HG02973 (cell line): Measurements from ENCODE around the gene OPHN1.

Source experiments
- ATAC-seq: cut with Tn5 transposase; IDR thresholded peaks from one replicate; pipeline ENCODE4 v1.9.1; 2021; ENCODE audit warnings: moderate library complexity; ENCODE audit not compliant: unreplicated experiment

The OPHN1 gene

DNA sequence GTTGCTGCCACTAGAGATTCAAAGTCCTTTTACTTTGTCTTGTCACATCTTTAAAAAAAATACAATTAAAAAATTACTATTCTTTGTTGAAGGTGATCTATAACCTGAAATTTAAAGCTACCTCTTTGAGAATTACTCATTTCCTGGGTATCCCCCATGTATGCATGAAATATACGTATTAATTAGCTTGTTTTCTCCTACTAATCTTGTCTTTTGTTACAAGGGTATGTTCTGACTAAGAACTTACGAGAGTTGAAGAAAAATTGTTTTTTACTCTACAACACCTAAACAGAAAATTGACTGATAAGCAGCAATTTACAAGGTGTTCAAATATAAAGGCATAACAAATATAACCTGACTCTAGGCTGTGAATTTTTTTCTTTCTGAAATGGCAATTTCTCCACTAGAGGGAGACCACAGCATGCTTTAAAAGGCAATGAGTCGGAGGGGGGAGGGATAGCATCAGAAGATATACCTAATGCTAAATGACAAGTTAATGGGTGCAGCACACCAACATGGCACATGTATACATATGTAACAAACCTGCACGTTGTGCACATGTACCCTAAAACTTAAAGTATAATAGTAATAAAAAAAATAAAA is 249.6 kb downstream of the OPHN1 start:
- no peak for ATAC-seq

DNA sequence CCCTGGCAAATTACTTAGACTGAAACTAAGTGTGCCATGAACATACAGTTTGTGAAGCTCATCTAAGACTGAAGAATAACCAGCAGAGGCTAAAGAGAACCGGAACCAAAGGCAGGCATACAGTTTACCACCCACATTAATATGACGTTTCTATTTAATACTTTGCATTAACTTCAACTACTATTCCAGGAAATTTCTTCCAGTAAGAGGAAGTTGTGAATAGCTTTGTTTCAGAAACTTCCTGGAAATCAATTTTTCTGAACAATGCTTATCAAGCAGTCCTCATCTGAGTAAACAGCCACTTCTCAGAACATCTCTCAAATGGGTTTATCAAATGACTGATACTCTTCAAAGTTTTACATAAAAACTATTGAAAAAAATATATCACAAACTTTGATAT is 252.7 kb downstream of the OPHN1 start:
- no peak for ATAC-seq

DNA sequence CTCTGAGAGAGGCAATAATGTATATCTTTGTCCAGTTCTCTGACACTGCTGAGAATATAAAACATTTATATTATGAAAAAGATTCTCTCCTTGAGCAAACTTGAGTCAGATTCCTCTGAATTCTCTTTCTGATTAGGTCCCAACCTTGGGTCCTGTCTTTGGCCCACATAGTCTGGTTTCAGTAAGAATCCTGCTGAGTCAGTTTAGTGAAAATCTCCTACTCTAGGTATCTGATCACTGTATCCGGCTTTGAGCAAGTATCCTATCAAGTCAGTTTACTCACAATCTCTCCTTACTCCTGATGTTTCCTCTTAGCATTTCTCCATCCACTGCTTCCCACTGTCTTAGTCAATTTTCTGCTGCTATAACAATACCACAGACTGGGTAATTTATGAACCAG is 253.9 kb downstream of the OPHN1 start:
- no peak for ATAC-seq

DNA sequence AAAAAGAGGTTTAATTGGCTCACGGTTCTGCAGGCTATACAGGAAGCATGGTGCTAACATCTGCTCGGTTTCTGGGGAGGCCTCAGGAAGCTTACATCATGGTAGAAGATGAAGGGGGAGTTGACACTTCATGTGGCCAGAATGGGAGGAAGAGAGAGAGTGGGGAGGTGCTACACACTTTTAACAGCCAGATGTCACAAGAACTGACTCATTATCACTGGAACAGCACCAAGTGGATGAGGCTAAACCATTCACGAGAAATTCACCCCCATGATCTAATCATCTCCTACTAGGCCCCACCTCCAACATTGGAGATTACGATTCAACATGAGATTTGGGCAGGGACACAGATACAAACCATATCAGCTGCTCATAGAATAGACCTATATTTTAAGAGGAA is 255.8 kb downstream of the OPHN1 start:
- no peak for ATAC-seq

DNA sequence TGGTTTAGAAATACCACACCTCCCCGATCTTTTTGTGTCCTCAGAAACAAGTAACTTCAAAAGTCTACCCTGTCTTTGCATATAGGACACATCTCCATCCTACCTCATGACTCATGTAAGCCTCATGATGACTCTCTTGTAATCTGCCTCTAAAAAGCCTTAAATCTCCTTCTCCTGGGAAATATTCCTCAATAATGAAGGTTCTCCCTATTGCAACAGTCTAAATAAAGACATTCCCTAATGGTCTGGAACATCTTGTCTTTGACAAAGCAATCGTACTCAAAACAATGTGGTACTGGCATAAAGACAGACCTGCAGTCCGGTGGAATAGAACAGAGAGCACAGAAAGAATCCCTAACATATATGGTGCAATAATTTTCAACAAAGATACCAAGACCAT is 257.7 kb downstream of the OPHN1 start:
- no peak for ATAC-seq

DNA sequence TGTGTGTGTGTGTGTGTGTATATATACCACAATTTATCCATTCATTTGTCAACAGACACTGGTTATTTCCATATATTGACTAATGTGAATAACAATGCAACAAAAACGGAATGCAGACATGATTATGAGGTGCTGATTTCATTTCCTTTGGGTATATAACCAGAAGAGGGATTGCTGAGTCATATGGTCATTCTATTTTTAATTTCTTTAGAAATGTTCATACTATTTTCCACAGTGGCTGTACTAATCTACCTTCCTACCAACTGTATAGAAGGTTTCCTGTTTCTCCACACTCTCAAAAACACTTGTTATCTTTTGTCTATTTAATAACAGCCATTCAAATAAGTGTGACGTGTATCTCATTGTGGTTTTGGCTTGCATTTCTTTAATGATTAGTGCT is 269.9 kb downstream of the OPHN1 start:
- no peak for ATAC-seq

DNA sequence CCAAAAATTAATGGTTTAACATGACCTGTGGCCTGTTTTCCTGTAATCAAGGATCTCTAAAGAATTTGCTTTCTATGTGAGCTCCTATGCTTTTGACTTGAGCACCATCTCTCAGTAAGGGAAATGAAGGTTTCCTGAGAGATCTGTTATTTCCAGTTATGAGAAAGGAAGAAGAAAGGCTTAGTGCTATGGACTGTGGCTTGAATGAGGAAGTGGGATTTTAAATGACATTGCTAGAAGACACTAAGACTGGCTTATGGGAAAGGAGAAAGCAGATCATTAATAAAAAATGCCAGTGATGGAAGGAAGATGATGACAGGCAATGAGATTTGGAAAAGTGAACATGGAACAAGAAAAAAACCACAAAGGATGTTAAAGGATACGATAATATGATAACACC is 285.4 kb downstream of the OPHN1 start:
- no peak for ATAC-seq

DNA sequence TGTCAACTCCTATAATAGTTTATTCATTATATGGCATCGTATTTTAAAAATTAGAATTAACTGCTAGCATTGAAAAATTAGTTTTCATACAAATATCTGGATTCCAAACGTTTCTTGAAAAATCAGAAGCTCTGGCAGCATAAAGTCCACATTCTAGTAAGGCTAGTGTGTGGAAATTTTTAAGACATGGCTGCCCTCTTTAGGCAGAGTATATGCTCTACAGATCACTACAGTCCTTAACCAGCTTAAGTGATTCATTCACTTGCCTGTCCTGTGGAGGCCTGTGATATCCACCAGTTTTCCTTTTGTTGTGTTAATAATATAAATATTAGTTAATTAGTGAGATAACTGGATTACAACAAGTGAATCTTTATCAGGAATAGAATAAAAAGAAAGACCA is 287.2 kb downstream of the OPHN1 start:
- no peak for ATAC-seq

DNA sequence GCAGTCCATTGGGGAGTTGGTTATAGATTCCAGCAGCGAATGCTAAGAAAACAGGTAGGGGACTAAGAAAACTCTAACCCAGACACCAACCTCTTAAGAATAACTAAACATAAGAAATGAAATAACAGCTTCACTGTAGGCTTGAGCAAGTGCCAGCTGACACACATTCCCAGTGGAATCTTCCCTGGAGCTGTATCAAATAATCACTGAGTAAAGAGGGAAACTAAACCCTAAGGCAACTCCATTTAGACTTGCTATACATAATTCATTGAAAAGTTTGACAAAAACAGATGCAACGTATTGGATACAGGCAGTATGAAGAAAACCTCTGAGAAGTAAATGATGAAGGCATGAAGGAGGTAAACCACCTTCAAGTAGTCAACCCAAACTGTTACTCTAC is 293.5 kb downstream of the OPHN1 start:
- no peak for ATAC-seq

DNA sequence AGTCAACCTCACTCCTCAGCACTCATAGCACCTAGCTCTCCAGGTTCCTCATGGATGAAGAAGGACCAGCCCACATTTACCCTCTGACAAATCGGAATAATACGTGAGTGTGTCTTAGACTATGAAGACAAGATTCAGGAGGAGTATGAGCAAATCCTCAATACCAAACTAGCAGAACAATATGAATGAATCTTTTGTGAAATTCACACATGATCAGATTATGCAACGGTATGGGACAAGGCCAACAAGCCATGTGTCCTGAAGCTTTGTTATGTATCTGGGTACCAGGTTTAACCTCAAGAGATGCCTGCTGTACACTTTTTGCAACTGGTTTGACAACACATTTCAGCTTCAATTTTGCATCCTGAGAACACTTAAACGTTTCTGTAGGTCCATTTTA is 300.1 kb downstream of the OPHN1 start:
- no peak for ATAC-seq

DNA sequence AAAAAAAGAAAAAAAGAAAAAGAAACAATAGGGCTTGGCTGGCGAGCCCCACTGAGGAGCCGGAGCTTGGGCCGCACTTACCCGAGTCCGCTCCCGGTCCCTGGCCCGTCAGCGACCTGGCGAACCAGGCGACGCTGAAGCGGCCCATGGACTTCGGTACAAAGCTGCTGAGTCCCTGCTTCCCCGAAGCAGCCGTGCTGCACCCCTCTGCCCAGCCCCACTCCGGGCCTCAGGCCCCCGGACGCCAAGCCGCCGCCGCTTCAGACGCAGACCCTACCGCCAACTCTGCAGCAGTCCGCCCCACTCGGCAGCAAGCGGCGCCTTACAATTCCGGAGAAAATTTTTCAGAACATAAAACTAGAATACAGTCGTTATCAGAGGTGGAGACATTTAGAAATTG is 300.5 kb downstream of the OPHN1 start:
- ATAC-seq, result no peak

DNA sequence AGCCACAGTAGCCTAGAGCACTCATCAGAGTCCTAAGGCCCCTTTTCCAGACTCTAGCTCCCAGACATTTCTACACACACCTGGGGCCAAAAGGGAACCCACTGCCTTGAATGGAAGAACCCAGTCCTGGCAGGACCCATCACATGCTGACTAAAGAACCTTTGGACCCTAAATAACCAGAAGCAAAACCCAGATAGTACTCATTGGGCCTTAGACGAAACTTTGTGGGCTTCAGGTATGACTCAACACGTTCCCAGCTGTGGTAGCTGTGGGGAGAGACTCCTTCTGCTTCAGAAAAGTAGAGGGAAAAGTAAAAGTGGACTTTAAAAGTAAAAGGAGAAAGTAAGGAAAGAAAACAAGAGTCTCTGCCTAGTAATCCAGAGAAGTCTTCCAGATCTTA is 311.5 kb downstream of the OPHN1 start:
- ATAC-seq, result no peak

DNA sequence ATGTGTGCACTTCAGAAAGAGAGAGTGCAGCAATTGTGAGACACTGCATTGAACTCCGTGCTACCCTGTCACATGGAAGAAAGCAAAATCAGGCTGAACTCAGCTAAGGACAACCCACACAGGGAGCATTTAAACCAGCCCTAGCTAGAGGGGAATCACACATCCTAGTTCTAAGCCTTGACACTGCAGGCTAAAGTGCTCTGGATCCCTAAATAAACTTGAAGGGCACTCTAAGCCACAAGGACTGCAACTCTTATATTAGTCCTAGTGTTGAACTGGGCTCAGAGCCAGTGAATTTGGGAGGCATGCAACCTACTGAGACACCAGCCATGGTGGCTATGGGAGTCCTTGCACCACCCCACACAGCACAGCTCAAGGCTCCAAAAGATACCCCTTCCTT is 311.9 kb downstream of the OPHN1 start:
- ATAC-seq, result no peak

DNA sequence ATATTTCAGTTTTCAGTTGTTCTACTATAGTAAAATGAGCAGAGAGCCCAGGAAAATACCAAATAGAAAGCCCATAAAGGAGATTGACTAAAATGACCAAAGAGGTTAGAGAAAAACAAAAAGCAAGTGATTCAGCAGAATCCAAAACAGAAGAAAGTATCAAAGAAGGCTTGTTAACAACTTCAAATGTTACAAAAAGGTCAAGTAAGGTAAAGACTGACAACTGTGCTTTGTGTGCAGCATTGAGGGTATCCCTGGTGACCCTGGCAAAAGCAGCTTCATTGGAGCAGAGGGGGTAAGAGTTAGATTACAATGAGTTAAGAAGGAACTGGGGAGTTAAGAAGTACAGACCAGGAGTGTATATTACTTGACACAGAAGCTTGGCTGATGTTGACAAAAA is 317.9 kb downstream of the OPHN1 start:
- ATAC-seq, result no peak

DNA sequence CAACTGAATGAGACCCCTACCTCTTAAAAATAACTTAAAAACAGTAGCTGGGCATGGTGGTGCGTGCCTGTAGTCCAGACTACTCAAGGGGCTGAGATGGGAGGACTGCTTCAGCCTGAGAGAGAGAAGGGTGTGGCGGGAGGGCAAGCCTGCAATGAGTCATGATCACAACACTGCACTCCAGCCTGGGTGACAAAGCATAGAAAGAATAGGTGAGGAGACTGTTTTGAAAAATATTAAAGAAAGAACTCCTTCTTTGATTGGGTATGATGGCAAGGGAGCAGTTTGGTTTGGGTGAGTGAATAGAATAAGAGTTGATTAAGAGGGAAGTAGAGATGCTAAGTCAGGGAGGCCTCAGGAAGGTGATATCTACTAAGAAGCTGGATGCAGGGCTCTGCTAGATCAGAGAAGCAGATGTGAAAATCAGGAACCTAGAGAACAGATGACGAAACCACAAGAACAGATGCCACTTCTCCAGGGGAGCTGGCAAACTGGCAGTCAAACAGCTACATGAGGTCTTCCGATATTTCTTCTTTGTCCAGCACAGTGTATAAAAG is 318.6 kb downstream of the OPHN1 start:
- no peak for ATAC-seq

DNA sequence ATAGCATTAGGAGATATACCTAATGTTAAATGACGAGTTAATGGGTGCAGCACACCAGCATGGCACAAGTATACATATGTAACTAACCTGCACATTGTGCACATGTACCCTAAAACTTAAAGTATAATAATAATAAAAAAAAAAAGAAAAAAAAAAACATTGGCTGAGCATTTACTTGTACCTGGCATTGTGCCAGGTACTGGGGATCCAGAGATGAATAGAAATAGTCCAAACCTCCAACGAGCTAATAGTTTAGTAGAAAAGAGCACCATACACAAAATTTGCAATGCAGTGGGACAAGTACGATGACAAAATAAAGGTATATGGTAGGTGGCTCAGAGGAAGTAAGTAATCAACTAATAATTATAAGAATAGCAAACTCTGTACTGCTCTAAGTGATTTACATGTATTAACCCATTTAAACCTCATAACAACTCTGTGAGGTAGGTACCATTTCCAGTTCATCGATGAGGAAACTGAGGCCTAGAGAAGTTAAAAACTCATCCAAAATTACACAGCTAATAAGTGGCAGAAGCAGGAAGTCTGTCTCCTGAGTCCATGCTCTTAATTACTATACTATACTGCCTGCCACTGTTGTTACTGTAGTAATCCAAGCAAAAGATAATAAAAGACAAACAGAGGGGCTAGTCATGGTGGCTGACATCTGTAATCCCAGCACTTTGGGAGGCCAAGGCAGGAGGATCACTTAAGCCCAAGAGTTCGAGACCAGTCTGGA is 319.3 kb downstream of the OPHN1 start:
- no peak for ATAC-seq

DNA sequence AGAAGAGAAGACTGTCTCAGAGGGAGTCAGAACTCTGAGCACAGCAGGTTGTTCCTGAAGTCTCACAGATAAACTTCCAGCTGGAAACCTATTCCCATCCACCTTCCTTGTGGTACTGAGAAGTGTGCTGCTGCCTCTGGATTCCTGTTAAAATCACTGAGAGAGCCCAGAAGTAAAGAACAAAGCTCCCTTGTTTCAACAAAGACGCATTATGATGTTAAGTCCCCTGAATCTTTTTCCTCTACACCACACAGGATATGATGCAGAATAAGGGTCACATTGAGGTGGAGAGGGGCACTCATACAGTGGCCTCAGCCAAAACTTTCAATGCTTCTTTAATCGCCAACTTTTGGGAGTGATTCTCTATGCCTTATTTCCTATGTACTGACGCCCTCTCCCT is 321.0 kb downstream of the OPHN1 start:
- ATAC-seq, result no peak

DNA sequence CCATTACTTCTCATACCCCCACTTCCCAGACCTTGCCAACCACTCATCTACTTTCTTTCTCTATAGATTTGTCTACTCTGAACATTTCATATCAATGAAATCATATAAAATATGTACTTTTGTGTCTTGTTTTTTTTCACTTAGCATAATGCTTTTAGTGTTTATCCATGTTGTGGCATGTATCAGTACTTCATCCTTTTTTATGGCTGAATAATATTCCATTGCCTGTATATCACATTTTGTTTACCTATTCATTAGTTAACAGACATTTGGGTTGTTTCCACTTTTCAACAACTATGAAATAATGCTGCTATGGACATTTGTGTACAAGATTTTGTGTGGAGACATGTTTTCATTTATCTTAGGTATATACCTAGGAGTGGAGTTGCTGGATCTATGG is 324.1 kb downstream of the OPHN1 start:
- ATAC-seq, result no peak

DNA sequence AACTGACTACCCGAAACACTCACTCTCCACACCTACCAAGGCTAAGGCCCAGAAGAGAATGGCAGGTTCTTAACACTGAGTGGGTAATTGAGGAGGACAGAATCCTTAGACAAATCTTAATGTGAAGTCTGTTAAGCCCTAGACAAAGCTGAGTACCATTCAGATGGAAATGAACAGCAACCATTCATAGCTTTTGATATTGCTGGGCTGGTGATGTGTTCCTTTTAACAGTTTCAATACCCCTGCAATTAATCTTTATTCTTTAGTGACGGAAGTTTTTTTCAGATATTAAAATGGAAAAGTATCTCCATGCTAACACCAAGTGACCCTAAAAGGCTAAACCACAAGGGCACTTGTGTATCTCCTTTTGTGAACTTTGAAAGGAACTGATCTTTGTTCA is 334.9 kb downstream of the OPHN1 start:
- ATAC-seq, result no peak

DNA sequence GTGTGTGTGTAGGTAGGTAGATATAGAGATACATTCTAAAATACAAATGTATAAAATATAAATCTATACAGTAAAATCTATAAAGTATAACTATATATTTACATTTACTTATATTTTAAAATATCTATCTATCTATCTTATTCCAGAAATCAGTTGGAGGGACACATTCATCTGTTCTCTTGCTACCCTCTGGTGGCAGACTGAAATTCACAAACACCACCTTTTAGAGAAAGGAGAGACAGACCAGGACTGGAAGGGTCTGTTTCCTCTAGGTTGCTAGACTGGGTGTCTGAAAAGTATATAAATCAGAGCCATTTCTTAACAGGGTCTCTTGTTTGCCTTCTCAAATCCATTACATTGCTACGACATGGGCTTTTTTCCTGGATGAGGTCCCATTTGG is 343.0 kb downstream of the OPHN1 start:
- ATAC-seq, result no peak

DNA sequence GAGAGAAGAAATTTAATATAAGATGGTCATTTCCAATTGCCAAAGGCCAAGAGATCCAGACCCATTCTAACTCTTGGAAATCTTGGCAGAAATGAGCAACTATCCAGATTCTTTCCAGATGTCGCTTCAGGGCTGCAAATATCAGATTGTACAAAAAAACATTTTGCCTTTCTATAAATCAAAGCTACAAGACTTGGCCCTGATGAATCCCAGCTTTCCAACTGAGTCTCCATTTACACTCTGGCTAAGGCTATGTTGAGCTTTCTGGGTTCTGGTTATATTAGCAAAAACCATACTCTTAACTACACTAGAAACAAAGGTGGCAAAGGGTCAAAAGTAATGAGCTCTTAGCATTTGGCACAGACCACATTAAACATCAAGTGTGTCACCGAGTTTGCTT is 345.8 kb downstream of the OPHN1 start:
- no peak for ATAC-seq

DNA sequence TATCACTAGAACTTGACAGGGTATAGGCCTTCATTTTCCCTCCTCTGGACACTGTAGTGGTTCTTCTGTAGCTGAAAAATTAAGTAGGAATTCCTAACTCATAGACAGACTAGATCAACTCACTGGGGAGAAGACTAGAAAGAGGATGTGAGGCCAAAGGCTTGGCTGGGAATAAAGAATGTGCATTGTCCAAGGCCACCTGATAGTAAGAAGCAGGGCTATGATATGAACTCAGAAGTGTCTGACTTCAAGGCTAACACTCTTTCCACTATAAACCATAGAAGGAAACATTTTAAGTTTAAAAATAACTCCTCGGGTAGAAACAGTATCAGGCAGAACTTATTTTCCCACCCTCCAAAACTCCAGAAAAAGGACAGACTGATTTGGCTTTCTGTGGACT is 346.6 kb downstream of the OPHN1 start:
- no peak for ATAC-seq

DNA sequence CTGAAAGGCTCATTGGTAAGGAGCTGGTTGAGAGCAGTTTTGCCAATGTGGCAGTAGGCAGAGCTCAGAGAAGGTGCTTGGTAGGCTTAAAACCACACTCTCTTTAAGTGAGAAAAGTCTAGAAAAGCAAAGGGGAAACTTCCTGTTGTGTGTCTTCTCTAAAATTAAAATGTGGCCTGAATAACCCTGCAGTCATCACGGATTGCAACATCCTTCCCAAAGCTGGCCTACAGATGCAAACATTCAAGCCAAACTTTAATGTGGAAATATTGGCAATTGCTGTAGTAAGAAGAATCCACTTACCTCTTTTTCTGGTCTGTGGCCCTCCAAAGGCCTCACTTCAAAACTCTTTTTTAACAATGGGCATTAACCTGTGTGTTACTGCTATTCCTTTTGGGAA is 348.5 kb downstream of the OPHN1 start:
- no peak for ATAC-seq
